ENCODE results near the gene TSPEAR. TPM values are rescaled to one million over a fixed set of nuclear protein-coding genes. Genes with fewer than 3 reads are reported as not detected.

The TSPEAR gene
- total RNA-seq, 1 experiment from 2014 or later = 2.1 TPM

DNA sequence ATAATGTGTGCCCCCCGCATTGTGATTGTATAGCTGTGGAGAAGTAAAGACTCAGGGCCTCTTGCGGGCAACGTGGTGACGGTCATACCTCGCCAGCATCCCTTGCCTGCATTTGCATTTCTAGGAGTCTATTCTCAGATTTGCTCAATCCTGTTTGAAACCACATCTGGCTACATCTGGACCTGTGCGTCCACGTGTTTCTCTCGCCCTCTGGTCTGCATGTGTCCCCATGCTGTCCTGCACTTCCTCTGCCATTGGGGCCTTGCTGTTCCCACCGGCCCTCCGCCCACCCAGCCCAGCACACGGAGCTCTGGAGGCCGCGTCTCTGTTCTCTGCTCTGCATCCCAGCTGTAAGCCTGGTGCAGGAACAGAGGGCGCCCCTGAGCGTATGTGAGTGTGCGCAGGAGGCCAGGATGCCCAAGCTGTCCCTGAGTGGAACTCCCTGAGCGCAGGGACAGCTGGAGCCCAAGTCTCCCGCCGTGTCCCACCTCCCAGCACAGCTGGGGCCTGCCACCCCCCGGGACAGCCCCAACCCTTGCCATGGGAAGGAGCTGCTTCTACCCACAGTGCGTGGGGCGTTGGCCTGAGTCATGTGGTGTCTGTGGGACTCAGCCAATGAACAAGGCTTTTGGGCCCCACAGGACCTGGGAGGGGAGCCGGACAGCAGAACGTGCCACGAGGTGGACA lies 161.7 kb downstream of the TSPEAR start:
- CTCF ChIA-PET = interaction anchor here (0.6 to 1.7 kb wide), 8 partner anchors 8 to 244 kb away, joined by 3 to 7 read pairs (median 5); partner anchors contain the start of genes KRTAP10-5 and KRTAP10-6
- POLR2A ChIA-PET = no interaction called here
- peaks cover 20% of the 10 kb centered on the region for H3K9me3 Mint-ChIP-seq

GRCh38 chr21:44548922-44549321 lies 162.4 kb downstream of the TSPEAR start:
- CTCF ChIA-PET = interaction anchor here (1.2 to 1.3 kb wide), 3 partner anchors 31 to 244 kb away, joined by 3 to 7 read pairs (median 6); partner anchors contain the start of gene KRTAP10-5
- Mint-ChIP-seq H3K4me1 (peaks cover 51% of the 10 kb centered on the region), H3K27me3 (ENCODE audit: low read depth) (peaks cover 5% of the 10 kb centered on the region; the same call in 1 of the 2 replicates), H3K9me3 (peaks cover 20% of the 10 kb centered on the region), H3K27ac (peak overlapping the region; percentile 92), H3K4me3 (no peak overlapping the region), H3K36me3 (peaks cover 8% of the 10 kb centered on the region)
- TF ChIP-seq FOXP4 (CRISPR knock-in tag; IDR thresholded peaks at IDR 0.05) (no peak), ELF4 (CRISPR knock-in tag; IDR thresholded peaks at IDR 0.05; ENCODE audit: low read depth) (no peak)
- TF ChIP-seq, protein P1, sequence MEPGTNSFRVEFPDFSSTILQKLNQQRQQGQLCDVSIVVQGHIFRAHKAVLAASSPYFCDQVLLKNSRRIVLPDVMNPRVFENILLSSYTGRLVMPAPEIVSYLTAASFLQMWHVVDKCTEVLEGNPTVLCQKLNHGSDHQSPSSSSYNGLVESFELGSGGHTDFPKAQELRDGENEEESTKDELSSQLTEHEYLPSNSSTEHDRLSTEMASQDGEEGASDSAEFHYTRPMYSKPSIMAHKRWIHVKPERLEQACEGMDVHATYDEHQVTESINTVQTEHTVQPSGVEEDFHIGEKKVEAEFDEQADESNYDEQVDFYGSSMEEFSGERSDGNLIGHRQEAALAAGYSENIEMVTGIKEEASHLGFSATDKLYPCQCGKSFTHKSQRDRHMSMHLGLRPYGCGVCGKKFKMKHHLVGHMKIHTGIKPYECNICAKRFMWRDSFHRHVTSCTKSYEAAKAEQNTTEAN (CRISPR knock-in tag; IDR thresholded peaks at IDR 0.05) = no peak
- TF ChIP-seq, protein P2, sequence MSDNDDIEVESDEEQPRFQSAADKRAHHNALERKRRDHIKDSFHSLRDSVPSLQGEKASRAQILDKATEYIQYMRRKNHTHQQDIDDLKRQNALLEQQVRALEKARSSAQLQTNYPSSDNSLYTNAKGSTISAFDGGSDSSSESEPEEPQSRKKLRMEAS (CRISPR knock-in tag; IDR thresholded peaks at IDR 0.05) = 0 out of 2 replicates have a peak, but pooled peaks have one; percentile 36
- DNase-seq (ENCODE audit: low spot score) = no peak
- ATAC-seq = peak; percentile 75
- POLR2A ChIA-PET = no interaction called here

More for the DNA sequence above, 161.7 kb downstream of the TSPEAR start:
- ATAC-seq (peak; percentile 16; the same call in 1 of the 2 replicates), DNase-seq (ENCODE audit: low spot score) (peak; percentile 16)
- TF ChIP-seq NR2C2 (CRISPR knock-in tag; IDR thresholded peaks at IDR 0.05) (no peak), ZNF423 (CRISPR knock-in tag; IDR thresholded peaks at IDR 0.05) (0 out of 2 replicates have a peak, but pooled peaks have one; percentile 5), ZNF671 (CRISPR knock-in tag; IDR thresholded peaks at IDR 0.05) (no peak), TEAD4 (CRISPR knock-in tag; IDR thresholded peaks at IDR 0.05) (no peak)
- TF ChIP-seq, protein P1 (CRISPR knock-in tag; IDR thresholded peaks at IDR 0.05) = no peak
- H3K36me3 Mint-ChIP-seq = peaks cover 8% of the 10 kb centered on the region
- H3K27me3 Mint-ChIP-seq (ENCODE audit: low read depth) = peaks cover 5% of the 10 kb centered on the region; the same call in 1 of the 2 replicates
- H3K27ac Mint-ChIP-seq = peak overlapping the region; percentile 92
- H3K4me3 Mint-ChIP-seq = no peak overlapping the region
- peaks cover 51% of the 10 kb centered on the region for H3K4me1 Mint-ChIP-seq

GRCh38 chr21:44548381-44548780 lies 163.0 kb downstream of the TSPEAR start:
- H3K27ac Mint-ChIP-seq = peak overlapping the region; percentile 92
- peak overlapping the region; percentile 14; the same call in 1 of the 2 replicates for H3K4me3 Mint-ChIP-seq
- ChIA-PET POLR2A (no interaction called here), CTCF (interaction anchor here (1.3 kb wide), 1 partner anchor 245 kb away, joined by 7 read pairs; no protein-coding TSS in a partner anchor)
- H3K36me3 Mint-ChIP-seq = peaks cover 8% of the 10 kb centered on the region
- H3K27me3 Mint-ChIP-seq (ENCODE audit: low read depth) = peaks cover 5% of the 10 kb centered on the region; the same call in 1 of the 2 replicates
- peaks cover 51% of the 10 kb centered on the region for H3K4me1 Mint-ChIP-seq
- H3K9me3 Mint-ChIP-seq = peaks cover 20% of the 10 kb centered on the region
- no peak for ATAC-seq
- TF ChIP-seq TP53 (CRISPR knock-in tag; IDR thresholded peaks at IDR 0.05) (no peak), NR2C2 (CRISPR knock-in tag; IDR thresholded peaks at IDR 0.05) (no peak)
- TF ChIP-seq, protein P3, sequence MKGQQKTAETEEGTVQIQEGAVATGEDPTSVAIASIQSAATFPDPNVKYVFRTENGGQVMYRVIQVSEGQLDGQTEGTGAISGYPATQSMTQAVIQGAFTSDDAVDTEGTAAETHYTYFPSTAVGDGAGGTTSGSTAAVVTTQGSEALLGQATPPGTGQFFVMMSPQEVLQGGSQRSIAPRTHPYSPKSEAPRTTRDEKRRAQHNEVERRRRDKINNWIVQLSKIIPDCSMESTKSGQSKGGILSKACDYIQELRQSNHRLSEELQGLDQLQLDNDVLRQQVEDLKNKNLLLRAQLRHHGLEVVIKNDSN (CRISPR knock-in tag; IDR thresholded peaks at IDR 0.05) = no peak
- TF ChIP-seq, protein P4, sequence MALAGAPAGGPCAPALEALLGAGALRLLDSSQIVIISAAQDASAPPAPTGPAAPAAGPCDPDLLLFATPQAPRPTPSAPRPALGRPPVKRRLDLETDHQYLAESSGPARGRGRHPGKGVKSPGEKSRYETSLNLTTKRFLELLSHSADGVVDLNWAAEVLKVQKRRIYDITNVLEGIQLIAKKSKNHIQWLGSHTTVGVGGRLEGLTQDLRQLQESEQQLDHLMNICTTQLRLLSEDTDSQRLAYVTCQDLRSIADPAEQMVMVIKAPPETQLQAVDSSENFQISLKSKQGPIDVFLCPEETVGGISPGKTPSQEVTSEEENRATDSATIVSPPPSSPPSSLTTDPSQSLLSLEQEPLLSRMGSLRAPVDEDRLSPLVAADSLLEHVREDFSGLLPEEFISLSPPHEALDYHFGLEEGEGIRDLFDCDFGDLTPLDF (CRISPR knock-in tag; IDR thresholded peaks at IDR 0.05) = no peak
- DNase-seq (ENCODE audit: low spot score) = no peak
